SIG-M5 treated with dmso at 0.1 percent for 504 hours (cell line): ENCODE data around the gene SPATA13.
A peak's percentile ranks its signal among the peaks of the same experiment; 100 is the strongest.

ENCODE experiments used
- DNase-seq: peaks from one replicate; lab custom pipeline; 2025; ENCODE audit not compliant: unreplicated experiment; lab: John Stamatoyannopoulos, UW

Gene SPATA13

DNA sequence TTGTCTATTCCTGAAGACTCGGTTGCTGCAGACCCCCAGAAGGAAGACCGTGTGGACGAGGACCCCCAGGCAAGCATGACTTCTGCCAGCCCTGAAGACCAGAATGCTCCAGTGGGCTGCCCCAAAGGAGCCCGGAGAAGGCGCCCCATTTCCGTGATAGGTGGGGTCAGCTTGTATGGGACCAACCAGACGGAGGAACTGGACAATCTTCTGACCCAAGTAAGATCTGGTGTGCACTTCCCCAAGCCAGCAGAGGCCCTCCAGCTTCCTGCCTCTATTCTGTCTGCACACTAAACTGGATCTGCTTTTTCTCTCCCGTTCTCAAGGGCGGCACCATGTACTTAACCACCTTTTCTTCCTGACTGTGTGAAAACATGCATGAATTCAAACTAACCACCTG lies 89.1 kb downstream of the SPATA13 start:
- DNase-seq = no peak

GRCh38 chr13:24250376-24251057 lies 90.0 kb downstream of the SPATA13 start:
- DNase-seq = peak; percentile 29

DNA sequence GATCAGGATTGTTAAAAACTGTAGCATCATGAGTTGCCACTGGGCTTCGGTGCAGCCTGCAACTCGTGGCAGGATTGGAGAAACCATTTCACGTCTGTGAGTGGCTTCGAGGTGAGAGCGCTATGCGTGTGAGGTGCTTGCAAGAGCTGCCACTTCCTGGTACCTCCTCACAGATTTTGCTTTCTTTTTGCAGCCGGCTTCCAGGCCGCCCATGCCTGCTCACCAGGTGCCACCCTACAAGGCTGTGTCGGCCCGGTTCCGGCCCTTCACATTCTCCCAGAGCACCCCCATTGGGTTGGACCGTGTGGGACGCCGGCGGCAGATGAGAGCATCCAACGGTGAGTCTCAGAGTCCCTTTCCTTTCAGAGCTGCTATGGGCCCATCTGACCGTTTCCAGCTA lies 91.0 kb downstream of the SPATA13 start:
- DNase-seq = no peak

- no peak for DNase-seq
Observed at GRCh38 chr13:24252136-24252535, 91.6 kb downstream of the SPATA13 start.

- no peak for DNase-seq
Observed at GRCh38 chr13:24253520-24254145, 93.1 kb downstream of the SPATA13 start.

GRCh38 chr13:24254146-24254841 lies 93.8 kb downstream of the SPATA13 start:
- peak; percentile 98 for DNase-seq

DNA sequence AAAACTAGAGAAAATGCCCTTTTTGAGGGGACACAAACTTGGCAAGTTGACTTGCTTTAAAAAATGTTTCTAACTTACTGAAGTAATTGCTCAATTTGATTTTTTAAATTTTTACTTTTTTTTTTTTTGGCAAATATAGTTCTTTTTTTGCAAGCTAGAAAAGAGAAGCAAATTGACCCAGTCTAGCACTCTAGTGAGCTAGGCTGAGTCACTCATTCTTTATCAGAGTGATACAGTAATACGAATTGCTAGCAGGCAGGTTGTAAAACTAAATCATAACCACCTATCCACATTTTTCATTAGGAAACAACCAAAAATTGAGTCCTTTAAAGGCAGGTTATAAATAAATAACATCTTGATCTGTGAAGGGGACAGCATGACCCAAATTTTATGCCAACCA lies 97.0 kb downstream of the SPATA13 start:
- DNase-seq = no peak

DNA sequence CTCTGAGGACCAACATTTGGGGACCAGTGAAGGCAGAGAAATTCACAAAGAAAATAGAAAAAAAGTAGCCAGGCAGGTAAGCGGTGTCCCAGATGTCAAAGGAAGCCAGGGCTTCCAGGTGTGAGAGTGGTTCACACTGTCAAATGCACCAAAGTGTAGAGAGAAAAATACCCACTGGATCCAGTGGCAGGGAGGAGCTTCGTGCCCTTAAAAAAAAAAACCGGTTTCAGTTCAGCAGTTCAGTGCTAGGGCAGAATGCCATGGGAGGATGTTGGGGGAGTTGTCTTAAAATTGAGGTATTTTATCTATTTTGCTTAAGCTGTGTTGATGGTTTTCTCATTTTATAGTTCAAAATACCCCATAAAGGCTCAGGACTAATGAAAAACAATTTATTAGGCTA lies 101.0 kb downstream of the SPATA13 start:
- DNase-seq = no peak

GRCh38 chr13:24263632-24264031 lies 103.1 kb downstream of the SPATA13 start:
- DNase-seq = no peak

DNA sequence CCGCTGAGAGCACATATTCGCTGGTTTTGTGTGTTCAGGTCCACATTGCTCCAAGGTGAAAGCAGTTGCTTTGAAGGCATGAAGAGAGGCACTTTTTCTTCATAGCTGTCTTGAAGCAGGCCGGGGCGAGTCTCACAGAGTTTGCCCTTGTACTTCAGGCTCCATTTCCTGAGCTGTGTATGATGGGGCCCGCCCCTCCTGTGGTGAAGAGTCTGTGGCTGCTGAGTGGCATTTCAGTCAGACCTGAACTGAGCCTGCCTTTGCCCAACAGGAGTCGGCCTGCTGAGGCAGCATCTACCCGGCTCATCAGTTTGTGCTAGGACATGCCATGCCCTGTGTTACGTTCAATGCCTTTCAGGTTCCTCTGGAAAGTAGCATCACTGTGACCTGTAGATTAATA lies 104.5 kb downstream of the SPATA13 start:
- DNase-seq = no peak

DNA sequence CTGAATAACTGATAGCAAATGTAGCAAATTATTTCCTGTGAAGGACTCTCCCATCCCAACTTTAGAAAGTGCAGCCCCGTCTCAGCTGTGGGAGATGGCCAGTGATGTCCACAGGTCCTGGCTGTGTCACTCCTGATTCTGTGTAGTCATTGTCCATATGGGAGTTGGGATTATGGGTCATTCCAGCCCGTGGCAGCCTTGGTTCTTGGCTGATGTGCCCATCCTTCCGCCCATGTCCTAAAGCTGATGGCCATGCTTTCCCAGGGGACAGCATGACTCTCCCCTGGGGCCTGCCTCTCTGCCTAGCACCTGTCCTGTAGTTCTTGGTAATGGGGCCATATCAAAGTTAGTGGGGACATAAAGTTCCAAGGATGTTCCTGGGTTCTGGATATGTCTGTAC lies 104.9 kb downstream of the SPATA13 start:
- no peak for DNase-seq

GRCh38 chr13:24267274-24267673 lies 106.8 kb downstream of the SPATA13 start:
- no peak for DNase-seq

GRCh38 chr13:24267801-24268200 lies 107.3 kb downstream of the SPATA13 start:
- DNase-seq = no peak

GRCh38 chr13:24269821-24270220 lies 109.3 kb downstream of the SPATA13 start:
- no peak for DNase-seq

DNA sequence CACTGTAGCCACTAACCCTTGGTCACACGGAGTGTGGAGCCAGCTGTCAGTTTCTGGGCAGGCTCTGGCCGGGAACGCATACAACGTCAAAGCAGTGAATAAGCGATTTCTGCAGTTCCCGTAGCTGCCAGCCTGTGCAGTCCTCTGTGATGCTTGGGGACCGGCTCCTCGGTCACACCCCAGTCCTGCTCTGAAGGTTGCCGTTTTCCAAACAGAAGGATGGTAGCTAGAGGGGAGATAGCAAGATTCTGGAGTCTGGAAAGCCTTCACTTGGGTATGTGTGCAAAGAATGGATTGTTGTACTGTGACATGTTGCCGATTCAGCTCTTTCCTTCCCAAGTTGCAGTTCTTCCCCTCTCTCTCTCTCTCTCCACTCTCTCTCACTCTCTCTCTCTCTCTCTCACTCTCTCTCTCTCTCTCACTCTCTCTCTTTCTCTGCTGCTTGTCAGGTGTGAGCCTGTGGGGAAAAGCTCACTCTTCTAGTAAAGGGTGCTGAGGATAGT lies 110.2 kb downstream of the SPATA13 start:
- peak; percentile 66 for DNase-seq

- DNase-seq = peak; percentile 10
Observed at GRCh38 chr13:24271231-24271600, 110.7 kb downstream of the SPATA13 start.

DNA sequence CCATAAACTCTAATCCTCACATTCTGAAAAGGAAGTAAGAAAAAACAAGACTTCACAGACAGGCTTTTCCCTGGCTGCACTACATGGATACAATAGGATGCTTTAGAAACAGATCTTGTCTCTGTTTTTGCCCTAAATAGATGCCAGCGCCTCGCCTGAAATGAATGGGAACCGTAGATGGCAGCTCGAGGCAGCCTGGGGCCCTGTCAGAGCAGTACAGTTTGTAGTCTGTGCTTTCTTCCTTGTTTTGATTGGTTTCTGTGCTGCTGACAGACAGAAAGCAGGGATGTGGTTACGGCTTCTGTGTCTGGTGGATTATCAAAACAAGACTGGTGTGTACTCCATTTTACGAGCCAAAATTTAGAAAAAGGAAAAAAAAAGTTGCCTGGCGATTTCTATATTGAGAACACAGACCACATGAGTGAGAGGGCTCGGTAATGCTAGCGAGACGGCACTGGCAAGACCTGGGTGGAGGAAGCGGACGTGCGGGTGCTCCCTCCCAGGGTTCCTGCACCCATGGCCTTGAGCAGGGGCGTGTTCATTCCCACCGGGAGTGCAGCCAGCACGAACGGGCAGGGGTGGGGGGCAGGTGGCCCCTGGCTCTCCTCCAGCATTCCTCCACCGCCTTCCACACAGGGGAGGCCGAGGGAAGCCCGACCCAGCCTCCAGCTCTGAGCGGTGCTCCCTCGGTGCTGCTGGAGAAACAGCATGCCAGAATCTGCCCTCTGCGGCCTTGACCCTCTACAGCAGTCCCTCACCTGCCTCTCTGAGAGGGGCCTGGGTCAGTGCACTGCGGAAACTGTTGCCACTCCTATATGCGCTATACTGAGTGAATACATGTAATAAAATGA lies 111.3 kb downstream of the SPATA13 start:
- DNase-seq = peak; percentile 85

DNA sequence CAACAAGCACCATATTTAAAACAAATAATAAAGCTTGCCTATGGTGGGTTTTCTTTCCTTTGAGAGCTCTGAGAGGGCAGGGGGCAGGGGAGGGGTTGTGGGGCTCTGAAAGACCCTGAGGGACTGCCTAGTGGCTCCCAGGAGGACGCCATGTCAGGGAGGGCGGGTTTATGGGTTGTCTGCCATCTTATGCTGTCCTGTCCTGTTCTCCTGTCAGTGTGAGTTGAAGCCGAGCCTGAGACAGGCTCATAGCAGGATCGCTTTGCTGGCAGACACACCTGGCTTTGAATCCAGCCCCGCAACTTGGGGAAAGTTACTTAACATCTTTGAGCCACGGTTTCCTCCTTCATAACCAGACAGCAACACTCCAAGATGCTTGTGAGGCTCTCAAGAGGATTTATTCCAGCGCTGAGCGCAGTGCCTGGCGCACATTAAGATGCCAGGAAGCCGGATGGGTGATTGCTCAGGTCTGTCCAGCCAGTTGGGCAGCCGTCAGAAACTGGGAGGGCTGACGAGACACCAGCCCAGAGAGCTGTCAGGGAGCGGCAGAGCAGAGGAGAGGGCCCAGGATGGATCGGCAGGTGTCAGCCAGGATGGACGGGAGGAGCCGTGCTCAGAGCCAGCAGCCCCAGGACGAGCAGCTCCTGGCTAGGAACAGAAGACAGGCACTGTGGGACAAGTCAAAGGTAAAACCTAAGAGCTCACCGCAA lies 112.1 kb downstream of the SPATA13 start:
- no peak for DNase-seq

DNA sequence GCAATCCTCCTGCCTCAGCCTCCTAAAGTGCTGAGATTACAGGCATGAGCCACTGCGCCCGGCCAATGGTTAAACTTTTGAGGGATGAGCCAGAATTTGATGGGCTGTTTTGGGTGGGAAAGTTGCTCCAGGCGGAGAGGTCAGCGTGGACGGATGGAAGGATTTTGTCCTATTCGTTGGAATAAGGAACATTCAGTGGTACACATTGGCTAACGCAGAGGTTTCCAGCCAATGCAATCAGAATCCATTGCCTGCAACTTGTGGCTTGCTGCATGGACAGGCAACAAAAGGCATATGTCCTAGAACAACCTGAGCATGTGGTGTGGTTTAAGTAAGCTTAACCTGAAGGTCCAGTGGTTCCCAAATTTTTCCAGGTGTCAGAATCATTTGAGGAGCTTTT lies 113.4 kb downstream of the SPATA13 start:
- DNase-seq = no peak

DNA sequence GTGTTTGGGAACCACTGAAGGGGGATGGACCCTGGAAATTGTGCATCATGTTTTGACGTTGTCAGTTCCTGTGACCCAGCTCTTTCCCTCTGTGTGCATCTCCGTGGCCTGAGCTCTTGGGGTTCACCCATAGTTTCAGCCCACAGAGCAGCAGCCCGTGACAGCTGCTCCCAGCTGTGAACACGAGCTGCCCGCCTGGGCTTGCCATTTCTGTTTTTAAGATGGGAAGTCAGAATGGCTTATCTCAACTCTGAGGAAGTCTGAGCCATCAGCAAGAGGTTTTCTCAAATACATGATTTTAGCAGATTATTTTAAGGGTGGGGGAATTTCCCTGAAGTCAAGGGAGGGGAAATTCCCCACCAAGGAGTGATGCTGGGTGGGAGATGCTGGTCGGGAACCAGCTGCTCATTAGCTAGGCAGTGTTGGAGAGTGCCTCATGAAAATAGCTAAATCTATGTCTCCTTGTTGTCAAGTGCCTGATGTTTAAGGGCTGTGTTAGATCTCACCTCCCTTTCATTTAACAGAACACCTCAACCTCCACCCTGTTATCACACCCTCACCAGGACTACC lies 114.0 kb downstream of the SPATA13 start:
- DNase-seq = no peak
